GM18861 (cell line): ENCODE measurements around the gene SLAMF6.
A peak's percentile ranks its signal among the peaks of the same experiment; 100 is the strongest.

Source experiments
- ATAC-seq: cut with Tn5 transposase; IDR thresholded peaks from one replicate; pipeline ENCODE4 v1.9.1; 2021; ENCODE audit not compliant: unreplicated experiment

The SLAMF6 gene

DNA sequence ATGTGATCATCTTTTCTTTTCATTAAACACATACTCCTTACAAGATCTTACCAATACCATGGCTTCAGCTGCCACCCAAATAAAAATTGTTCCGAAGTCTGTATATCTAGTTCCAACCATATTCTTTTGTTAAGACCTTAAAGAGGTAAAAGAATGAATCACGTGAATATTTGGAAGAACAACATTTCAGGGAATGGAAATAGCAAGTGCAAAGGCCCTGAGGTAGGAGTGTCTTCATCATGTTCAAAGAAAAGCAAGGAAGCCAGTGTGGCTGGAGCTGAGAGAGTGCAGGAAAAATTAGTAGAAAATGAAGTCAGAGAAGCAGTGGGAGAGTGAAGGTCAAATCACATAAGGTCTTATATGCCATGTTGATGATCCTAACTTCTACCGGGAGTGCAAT, 50.9 kb downstream of the SLAMF6 start:
- no peak for ATAC-seq

DNA sequence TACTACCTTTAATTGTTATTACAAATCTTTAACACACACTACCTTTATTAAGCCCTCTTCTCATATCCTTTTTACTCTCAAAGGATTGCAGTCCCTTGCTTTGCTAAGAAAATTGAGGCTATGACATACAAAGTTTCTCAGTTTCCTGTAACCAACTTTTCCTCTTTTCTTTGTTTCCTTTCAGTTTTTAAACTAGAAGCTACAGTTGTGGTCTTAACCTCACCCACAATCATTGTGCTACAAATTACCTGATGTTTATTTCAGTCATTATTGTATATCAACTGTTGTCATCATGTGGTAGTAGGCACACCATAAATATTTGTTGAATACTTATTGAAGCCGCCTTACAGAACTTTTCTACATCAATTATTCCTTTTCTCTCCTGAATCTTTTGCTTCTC, 51.8 kb downstream of the SLAMF6 start:
- no peak for ATAC-seq

DNA sequence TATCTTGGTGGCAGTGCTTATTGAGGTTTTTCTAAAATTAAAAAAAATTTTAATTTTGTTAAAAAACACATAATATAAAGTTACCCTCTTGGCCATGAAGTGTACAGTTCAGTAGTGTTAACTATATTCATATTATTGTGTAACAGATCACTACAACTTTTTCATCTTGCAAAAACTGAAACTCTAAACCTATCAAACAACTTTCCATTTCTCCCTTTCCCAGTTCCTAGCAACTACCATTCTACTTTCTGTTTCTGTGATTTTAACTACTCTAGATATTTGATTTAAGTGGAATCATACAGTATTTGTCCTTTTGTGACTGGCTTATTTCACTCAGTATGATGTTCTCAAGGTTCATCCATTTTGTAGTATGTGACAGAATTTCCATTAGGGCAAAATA, 55.5 kb downstream of the SLAMF6 start:
- no peak for ATAC-seq

DNA sequence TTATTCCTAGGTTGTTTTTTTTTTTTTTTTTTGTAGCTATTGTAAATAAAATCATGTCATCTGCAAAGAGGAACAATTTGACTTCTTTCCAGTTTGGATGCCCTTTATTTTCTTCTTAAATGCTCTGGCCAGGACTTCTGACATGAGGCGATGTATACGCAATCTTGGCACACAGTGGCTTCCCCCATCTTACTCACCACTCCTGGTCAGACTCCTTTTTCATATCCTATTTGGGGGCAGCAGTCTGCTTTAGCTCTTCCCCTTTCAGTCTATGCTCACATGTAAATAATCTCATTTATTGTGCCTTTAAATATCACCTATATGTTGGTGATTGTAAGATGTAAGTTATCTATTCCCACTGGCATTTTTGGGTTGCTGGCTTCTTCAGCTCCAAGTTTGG, 56.1 kb downstream of the SLAMF6 start:
- ATAC-seq: no peak

DNA sequence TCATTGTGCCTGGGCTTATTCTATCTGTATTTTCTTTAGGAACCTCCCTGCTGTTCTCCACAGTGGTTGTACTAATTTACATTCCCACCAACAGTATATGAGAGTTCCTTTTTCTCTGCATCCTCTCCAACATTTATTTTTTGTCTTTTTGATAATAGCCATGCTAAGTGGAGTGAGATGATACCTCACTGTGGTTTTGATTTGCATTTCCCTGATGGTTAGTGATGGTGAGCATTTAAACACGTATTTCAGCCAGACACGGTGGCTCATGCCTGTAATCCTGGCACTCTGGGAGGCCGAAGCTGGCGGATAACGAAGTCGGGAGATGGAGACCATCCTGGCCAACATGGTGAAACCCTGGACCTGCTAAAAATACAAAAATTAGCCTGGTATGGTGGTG, 57.9 kb downstream of the SLAMF6 start:
- no peak for ATAC-seq

DNA sequence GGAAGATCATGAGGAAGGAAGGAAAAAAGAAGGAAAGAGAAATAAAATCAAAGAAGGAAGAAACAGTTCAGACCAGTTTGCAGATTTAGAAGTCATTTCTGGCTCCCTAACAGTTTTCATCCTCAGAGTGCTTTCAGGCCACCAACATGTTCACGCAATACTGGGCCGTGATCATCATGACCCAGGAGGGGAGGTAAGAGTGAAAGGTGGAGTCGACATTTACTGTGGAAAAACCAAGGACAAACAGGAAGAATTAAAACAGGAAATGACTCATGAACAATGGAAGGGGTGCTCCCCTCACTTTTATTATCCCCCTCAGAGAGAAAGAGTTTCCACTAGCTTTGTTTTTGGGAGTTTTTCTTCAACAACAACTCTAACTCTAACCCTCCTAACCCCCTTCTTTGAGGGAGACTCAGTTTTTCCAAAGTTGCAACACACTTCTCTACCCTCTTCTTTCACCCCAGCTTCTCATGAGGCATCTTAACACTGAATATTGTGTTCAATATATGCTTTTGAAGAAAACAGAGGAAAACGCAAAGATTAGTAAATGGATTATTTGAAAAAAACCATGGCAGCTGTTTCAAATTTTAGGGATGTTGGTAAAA, 62.3 kb downstream of the SLAMF6 start:
- ATAC-seq: no peak

DNA sequence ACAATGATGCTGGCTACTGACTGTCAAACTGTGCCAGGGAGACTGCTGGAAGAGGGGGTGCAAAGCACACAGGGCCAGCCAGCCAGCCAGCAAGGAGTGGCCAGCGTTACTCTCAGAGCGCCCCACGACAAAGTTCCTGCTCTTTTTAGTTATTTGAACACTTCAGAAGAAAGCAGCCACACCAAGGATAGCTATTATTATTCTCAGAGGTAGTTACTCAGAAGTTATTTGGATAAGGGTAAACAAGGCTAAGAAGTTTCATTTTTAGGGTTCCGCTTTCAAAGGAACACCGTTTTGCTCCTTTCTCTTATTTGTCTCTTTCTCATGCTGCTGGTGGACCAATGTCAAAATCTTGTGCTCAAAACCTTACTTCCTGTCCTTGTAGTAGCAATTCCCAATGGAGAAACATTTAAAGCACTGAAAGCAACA, 62.8 kb downstream of the SLAMF6 start:
- ATAC-seq: no peak

DNA sequence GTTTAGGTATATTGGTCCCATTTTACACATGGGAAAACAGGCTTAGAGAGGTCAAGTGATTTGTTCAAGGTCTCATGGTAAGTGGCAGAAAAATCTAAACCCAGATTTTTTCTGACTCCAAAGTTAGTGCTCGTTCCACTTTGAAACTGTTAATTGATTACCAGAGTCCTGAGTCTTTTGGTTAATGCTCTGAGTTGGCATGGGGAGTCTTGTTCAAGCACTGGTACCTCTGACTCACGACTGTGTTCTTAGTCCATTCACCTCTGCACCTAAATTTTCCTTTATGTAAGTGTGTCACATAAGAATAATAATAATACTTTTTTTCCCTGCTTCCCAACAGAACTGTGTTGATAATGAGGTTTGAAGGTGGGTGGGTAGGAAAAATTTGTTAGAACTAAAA, 63.4 kb downstream of the SLAMF6 start:
- no peak for ATAC-seq

DNA sequence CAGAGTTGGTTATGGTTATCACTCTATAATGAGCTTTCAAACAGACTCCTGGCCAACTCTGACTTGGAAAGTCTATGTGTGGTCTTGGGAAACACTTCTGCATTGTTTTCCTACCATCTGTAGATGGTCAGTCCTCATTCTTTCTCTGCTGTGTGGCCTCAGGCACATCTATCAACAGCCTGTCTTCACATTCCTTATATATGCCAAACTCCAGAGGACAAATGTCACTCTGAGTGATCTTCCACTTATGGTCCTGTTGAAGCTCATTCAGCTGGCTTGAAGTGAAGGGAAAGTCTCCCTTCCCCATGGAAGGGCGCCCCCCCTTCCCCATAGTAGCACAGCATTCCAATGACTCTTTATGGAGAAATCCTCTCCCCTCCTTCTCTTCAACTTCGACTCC, 64.0 kb downstream of the SLAMF6 start:
- ATAC-seq: no peak

DNA sequence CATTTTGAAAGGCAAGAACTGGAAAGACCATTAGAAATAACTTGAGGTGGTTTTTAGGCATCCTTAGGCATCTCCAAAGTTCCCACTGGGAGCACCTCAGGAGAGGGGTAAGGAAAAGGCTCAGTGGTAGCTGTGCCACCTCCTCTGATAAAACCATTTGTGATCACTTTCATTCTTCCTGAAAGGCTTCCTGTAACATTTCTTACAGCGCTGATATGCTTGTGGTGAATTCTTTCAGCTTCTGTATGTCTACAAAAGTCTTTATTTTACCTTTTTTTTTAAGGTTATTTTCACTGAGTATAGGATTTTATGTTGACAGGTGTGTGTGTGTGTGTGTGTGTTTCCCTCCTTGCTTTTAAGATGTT, 67.9 kb downstream of the SLAMF6 start:
- no peak for ATAC-seq

DNA sequence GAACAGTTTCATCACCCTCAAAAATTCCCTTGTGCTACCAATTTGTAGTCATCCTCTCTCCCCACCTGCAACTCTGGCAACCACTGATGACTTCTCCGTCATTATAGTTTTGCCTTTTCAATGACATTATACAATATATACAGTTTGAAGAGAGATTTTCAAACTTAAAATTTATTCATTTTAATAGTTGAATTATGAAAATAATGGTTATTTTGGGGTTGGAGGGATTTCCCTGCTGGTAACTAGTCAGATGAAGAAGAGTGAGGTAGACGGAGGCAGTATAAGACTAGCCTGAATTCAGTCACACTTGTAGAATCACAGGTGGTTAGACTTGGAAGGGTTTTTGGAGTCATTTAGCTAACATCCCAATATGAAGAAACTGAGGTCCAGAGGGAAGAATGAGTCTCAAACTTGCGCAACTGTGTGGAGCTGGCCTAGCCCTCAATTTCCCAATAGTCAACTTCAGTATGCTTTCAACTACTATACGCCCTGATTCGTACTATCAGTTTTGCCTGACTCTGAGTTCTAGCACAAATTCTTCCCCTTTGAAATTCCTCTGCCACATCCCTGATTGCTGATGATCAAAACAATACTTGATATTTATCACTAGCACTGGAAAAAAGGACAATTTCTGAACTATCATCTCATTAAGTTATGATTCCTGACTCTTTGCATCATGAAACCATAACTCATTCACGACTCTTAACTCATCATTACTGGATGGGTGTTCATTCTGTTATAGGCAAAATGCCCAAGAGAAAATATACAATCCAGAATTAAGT, 68.5 kb downstream of the SLAMF6 start:
- ATAC-seq: no peak

DNA sequence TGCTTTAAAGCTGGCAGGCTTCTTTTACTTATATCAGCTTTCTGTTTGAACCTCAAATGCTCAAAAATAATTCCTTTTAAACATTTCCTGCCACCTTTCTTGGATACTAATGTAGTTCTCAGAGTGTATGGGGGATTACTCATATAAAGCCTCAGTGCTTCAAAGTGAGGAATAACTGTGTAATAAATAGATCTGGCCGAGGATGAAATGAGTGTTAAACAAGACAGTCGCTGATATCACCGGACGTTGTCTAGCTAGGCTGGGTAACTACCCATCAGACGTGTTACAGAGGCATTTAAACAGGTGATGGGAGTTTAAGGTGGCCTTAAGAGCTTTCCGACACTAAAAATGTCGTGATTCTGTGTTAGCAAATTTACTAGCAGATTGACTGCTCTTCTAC, 69.6 kb downstream of the SLAMF6 start:
- peak; percentile 48 for ATAC-seq

DNA sequence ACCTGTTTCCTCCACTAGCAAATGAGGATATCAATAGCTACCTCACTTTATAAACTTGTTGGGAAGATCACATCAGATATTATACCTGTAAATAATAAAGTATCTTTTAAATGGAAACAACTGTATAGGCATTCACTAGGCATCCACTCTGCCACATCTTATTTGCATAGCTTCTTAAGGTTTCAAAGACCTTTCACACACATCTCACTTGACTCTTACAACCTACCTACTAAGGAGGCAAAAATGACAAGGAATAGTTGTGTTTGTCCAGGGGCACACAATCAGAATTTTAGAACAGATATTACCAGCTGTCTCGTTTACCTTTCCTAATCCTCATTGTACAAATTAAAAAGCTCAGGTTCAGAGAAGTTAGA, 71.2 kb downstream of the SLAMF6 start:
- peak; percentile 22 for ATAC-seq

DNA sequence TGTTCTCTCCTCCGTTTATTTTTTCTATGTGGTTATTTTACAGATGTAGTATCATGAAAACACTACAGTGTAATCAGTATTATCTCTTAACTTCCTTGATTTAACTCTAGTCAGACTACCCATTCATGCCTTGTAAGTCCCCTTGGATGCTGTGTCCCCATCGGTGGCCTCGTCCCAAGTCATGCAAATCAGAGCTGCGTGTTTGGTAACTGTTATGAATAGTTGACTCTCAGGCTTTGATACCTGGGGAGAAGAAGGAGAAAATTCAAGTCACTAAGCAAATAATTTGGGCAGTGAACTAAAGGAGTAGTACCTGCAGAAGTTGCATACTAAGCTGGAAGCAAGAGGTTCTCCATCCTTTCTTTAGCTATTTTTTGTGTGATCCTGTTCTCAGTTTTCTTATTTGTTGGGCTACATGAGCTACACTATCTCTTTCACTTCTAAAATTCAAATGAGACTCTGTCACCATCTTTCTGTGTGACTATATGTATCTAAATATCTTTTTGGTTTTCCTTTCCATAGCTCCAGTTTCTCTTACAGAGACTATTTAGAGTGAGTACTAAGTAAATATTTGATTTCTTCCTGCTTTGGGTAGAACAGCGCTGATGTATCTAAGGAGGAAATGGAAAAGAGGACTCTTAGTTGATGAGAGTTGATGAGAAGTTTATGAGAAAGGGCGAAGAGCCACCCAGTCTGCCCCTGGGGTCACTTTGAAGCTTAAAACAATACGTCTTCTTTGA, 71.8 kb downstream of the SLAMF6 start:
- ATAC-seq: peak; percentile 36

DNA sequence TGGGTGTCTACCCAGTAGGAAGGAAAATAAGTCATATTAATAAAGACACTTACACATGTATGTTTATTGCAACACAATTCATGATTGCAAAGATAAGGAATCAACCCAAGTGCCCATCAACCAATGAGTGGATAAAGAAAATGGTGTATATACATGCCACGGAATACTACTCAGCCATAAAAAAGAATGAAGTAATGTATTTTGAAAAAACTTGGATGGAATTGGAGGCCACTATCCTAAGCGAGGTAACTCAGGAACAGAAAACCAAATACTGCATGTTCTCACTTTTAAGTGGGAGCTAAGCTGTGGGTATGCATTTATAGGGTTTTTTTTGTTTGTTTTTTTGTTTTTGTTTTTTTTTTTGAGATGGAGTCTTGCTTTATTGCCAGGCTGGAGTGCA, 73.6 kb downstream of the SLAMF6 start:
- ATAC-seq: no peak

DNA sequence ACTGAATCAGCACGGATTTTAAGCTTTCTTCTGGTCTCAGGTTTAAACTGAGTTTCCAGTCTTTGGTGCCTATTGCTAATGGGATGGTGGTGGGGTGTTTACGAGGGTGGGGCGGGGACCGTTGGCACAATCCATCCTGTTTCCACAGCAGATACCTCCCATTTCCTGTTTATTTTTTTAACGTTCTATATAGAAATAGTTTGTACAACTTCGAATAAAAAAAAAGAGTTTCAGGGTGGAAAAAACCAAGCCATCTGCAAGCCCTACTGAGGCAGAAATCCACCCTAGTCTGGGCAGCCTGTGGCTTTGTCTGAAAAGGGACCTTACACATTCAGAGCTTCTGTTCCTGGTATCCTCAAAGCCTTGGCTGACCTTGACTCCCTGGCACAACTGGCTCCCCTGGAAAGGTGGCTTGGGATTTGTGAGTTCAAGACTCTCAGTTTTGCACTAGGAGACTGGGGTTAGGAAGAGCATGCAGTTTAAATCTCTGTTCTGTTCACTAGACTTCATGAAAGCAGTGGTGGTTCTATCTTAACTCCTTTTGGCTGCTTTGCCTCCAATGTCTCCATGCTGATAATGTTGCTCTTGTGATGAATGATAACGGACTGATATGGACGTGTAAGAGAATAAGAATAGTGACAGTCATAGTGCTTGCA, 76.0 kb downstream of the SLAMF6 start:
- ATAC-seq: no peak

DNA sequence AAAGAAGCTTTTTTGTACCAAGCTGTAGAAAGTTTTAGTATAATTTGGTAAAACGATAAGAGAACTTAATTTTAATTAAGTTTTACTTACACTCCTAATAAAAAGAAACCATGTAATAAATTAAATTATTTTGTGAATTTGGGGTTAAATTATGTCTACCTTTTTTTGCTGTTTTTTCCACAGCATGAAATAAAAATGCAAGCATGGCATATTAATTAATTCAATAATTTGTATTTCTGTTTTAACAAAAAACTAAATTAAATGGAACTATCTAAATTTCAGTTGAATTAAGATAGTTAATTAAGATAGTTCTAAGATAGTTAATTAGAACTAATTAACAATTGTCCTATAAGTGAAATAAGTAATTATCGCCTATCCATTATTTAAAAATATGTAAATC, 83.3 kb downstream of the SLAMF6 start:
- no peak for ATAC-seq

DNA sequence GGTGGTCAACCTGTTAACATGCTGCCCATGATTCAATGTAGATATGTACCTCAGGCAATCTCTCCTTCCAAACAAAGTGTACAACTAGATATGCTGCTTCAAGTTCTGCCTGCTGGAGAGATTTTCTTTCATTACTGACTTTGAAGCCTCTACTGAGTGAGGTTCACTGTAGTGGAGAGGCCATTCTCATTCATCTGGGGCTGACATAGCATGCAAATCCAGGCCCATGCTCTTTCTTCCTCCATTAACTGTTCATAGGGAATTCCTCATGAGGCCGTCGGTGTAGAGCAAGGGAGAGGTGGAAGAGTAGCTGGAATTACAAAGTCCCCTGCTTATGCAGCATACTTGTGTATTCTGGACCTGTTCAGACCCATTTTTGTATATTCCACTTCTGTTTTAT, 84.1 kb downstream of the SLAMF6 start:
- no peak for ATAC-seq

DNA sequence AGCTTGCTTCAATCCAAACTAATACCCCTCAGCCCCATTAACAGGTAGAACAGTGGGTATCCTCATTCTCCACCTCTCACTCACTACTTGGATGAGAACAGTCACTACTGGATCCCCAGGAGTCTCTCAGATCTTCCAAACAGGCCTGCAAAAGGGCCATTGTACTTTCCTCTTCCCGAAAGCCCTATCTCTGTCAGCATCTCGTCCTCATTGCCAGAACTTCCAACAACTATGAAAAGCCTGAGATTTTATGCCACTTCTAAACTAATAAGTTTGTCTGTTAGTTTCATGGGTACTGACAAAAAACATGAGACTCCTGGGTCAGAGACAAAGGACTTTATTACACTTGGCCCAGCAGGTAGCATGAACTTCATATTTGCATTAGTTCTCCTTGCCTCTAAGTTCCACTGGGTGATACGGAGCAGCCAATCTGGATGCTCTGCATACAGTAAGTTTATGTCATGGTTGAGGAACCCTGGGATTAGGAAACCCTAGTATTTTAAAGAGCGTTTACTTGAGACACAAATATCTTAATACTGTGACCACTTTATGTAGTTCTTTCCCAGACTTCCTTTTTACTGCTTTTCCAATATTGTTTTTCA, 84.6 kb downstream of the SLAMF6 start:
- no peak for ATAC-seq

DNA sequence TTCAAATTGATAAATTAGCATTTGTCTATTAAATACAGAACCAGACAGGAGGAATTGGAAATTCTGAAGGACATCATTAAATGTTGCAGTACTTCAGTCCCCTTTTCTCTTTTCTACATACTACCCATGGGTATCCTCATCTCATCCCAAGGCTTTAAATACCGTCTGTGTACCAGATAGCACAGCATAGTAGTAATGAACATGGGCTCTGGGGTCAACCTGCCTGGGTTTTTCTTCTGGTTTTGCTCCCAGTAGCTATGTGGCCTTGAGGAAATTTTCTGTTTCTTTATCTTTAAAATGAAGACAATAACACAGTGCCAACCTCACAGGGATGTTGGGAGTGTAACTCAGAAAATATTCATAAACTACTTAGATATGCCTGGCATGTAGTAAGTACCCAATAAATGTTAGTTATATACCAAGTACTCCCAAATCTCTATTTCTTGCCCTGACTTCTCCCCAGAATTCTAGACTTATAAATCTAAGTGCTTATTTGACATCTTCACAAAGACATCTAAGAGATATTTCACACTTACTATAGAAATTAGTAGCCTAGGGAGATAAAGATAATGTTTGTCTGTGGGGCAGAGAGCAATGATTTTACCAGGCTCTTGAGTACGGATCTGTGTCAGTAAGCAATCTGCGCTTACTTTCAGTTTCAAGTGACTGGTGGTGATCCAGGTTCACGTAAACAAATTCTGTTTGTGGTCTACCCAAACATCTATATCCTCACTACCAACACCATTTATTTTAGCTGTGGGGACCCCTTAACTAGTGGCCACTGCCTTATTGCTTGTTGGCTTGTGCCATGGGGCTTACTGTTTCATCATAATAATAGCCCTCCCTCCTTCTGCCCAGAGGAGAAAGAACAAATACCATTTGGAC, 85.4 kb downstream of the SLAMF6 start:
- ATAC-seq: peak; percentile 69
